ENCODE data around the gene FRYL.
"Not testable (repeated sequence)": the region's sequence is repeated elsewhere in the genome, so short reads cannot be mapped to it uniquely, and the experiment has no call there.

FRYL gene

DNA sequence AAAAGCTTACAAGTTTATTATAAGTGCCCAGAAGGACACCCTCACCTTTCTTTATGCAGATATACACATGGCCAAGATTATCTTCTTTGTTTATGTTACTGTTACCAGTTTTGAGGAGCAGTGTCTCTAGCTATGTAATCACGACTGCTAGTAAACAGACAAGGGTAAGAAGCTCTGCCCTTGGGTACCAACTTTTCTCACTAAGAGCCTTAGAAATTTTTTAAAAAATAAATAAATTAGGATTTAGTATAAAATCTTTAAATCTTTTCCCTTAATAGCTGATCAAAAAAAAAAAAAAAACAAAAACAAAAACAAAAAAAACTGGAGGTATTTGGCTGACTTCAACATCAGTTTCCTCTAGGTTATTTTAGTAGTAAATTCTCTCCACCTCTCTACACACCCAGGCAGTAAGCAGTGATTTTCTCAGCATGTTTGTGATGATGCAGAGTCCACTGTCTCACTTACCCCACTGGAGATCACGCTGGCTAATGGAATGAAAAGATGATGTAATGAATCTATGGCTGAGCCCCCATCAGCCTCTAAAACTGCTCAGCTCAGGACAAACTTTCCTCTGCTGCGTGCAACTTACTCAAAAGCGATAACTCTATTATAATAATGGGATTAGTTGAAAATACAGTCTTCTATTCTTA is 125.9 kb downstream of the FRYL start:
- no peak for DNase-seq (ENCODE audit: low spot score)

DNA sequence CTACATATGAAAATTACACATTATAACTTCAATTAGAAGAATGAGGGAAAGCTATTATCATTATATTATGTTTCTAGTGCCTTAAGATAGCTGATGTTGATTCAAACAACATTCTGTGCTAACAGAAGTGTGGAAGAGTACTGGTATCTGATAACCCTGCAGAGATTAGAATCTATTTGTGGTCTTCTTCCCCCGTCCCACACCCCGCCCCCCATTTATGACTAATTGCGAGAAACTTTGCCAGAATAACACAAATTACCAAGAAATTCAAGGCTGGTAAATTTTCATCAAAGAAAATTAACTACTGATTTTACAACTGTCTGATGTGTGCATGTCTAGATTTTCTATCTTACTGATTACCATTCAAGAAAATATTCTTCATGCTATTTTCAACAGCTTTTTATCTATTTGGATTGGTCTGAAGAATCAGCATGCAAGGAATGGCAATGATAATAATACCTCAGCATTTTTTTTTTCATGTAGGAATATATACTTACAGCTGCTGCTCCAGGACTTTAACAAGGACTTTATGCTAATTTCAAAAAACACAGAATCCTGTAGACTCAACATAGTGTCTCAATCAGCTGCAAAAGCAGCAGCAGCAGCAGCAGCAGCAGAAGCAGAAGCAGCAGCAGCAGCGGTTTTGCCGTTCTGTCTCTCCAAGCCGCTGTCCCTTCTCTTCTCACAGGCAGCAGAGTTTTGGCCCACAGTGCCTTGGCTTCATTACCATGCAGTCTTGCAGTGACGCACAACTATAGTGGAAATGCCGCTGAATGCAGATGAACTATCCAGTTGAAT is 126.7 kb downstream of the FRYL start:
- DNase-seq (ENCODE audit: low spot score) = peak; percentile 82

DNA sequence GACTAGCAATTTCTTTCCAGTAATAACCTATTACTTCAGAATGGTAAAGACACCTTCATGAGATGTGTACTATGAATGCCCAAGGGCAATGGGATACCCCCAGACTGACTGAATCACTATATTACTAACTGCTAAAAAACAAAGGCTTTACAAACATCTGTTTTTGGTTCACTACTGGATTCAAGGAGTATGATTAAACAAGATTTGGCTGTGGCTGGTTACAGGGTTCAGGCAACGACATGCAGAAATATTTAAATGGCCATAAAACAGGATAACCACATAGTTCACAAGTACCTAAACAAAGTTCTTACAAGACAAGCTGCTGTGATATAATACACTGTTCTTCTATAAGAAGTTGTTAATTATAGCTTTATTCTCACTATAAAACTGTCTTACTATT is 128.2 kb downstream of the FRYL start:
- DNase-seq (ENCODE audit: low spot score) = no peak

DNA sequence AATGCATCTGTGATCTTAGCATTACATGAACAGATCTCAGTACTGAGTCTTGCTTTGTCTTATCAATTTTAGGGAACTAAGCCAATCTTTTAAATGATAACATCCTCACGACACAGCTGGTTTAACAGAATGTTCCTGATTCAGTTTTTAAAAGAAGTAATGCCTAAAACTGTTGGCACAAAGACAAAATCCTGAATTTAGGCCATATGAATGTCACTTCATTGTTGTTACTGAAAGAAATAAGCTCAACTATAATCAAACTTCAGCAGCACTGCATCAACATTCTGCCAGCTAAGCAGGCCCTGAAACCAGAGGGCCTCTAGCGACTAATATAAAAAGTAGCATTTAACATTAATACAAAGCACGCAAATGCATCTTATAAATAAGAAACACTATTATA is 130.6 kb downstream of the FRYL start:
- DNase-seq (ENCODE audit: low spot score) = no peak

DNA sequence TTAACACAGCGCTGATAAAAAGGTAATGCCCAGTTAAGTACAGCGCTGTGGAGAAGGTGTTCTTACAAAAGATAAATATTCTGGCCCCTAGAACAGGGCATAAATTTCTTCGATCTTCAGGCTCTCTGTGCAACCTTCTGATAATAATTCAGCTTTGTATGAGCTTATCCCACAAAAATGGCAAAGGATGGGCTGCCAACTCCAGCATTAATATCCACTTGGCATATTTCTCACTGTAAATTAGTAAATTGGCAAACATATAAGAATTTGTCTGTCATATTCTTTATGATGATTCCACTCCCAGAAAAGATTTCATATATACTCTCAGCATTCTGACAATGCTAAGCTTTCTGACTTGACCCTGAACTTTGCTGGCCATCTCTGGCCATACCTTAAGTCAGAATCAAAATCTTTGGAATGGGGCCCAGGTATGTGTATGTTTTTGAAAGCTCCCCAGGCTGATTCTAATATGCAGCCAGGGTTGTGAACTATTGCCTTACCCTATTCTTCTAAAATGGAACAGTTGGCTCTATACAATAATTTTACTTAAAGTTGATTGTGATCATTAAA is 134.8 kb downstream of the FRYL start:
- DNase-seq (ENCODE audit: low spot score) = no peak

DNA sequence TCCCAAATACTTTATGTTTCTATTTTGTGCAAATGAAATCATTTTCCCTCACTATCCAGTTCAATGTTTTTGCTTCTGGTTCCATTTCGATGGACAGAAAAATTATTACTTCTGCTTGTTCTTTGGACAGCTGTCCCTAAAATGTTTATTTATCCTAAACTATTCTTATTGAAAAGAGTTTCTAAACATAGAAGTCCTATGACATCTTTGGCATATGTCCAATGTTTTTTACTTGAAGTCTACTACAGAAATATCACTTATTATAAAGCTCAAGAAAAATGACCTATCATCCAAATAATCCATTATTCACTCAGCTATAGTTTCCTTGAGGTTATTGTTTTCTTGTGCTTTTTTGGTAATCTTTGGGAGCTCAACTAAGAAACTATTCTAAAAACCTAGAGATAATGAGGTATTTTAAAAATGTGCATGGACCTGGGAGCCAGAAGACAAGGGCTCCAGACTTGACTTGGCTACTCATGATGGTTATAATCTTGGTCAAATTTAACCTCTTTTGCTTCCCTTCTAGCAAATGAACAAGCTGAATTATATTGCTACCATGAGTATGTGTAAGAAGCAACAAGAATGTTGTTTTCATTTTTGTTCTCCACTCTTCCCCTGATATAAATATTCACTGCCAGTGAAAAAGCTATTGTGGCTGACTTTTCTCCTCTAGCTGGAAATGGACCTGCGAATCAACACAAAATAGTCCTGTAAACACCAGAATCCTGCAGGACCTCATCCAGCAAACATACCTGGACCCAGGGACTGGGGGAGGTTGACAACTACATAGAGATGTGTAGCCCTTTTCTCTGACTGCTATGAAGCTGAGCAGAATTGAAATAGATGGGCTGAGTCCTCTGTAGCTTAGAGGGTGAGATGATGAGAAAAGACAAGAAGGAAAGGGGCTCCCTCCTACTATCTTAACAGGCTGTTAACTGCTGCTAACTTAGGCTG is 137.4 kb downstream of the FRYL start:
- DNase-seq (ENCODE audit: low spot score) = no peak

DNA sequence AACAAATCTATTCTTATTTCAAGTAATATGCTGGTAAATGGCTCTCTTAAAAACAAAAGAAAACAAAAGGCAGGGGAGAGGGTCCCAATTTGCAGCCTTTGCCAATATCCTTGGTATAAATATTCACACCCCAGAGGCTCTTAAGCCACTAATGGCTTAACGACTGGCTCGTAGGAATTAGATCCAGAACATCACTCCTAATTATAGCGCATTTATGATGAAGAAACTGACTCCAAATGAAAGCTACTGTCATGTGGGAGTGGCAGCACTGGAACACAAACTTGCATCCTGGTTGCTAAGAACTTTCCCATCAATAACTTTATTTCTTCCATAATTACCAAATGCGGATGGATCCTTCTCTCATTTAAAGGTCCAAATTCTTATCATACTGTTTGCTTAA is 138.7 kb downstream of the FRYL start:
- DNase-seq (ENCODE audit: low spot score) = no peak

DNA sequence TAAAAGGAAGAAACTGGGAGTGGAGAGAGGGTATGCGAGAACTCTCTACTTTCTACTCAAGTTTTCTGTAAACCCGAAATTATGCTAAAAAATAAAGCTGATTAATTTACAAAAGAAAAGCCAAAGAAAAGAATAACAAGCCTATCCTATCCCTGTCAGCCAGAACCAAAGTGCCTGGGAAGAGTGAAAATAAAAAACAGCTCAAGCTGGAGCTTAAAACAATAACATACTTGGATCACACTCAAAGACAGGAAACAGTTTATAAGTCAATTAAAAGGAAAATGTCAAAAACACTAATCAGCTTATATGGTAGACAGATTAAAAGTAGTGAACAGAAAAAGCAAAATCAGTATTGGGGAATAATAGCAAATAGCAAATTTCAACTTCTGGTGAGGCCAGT is 139.4 kb downstream of the FRYL start:
- no peak for DNase-seq (ENCODE audit: low spot score)

DNA sequence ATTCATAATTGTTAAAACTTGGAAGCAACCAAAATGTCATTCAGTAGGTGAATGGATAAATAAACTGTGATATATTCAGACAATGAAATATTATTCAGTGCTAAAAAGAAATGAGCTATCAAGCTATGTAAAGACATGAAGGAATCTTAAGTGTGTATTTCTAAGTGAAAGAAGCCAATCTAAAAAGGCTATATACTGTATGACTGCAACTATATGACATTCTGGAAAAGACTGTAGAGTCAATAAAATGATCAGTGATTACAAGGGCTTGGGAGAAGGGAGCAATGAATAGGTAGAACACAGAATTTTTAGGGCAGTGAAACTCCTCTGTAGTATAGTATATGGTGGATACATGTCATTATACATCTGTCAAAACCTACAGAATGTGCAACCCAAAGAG is 139.9 kb downstream of the FRYL start:
- DNase-seq (ENCODE audit: low spot score) = no peak

DNA sequence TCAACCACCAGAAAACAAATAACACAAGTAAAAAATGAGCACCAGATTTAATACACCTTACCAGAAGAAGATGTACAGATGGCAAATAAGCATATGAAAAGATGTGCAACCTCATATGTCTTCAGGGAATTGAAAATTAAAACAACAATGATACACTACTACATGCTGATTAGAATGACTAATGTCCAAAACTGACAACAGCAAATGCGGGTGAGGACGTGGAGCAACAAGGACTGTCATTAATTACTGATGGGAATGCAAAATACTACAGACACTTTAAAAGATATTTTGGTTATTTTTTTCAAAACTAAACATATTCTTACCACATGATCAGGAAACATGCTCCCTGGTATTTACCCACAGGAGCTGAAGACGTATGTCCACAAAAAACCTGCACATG is 140.3 kb downstream of the FRYL start:
- DNase-seq (ENCODE audit: low spot score) = no peak

DNA sequence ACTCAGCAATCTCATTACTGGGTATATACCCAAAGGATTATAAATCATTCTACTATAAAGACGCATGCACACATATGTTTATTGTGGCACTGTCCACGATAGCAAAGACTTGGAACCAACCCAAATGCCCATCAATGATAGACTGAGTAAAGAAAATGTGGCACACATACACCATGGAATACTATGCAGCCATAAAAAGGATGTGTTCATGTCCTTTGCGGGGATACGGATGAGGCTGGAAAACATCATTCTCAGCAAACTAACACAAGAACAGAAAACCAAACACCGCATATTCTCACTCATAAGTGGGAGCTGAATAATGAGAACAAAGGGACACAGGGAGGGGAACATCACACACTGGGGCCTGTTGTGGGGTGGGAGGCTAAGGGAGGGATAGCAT is 141.5 kb downstream of the FRYL start:
- DNase-seq (ENCODE audit: low spot score) = not testable (repeated sequence)

DNA sequence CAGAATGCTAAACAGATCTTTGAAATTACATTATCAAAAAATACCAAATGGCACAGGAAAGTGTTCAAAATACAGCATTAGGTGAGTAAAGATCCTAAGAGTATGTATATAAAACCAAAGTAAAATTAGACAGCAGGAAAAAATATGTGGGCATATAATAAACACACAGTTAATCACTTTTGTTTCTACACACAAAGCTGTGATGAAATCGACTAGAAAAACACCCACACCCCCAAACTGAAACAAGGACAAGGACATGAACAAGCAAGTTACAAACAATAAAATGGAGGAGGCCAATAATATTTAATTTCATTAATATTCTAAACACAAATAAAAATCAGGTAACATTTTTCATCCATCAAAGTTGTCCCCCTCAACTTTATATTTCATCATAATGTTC is 143.2 kb downstream of the FRYL start:
- DNase-seq (ENCODE audit: low spot score) = no peak

DNA sequence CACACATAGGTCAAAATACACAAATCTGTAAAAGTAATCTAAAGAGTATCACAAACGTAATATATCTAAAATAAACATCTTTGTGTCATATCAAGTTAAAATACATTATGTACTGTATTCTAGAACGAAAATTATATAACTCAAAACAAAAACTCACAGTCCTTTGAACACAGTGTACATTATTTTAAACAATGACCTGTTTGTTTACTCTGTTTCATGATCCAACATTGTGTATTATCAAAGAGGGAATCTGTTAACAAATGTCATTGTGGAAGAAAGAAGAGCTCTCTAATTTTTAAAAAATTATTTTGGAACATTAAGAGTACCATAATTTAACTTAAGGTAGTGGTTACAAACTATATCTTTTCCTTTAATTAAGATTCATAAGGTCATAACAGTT is 144.1 kb downstream of the FRYL start:
- DNase-seq (ENCODE audit: low spot score) = peak; percentile 63

DNA sequence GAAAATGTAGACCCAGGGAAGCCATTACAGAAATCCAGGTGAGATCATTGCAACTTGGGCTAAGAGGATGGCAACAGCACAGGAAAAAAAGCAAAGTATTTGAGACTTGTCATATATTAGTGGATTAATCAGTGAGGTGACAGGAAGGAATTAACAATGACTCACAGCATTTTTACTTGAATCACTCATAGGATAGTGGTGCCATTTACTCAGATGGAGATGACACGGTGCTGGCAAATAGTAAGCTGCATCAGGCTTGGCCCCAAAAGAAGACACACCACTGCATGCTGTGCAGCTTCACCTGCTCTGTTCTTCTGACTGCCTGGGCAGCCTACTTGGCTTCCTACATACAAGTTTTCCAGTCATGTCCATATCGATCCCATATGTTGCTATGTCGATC is 144.8 kb downstream of the FRYL start:
- no peak for DNase-seq (ENCODE audit: low spot score)

DNA sequence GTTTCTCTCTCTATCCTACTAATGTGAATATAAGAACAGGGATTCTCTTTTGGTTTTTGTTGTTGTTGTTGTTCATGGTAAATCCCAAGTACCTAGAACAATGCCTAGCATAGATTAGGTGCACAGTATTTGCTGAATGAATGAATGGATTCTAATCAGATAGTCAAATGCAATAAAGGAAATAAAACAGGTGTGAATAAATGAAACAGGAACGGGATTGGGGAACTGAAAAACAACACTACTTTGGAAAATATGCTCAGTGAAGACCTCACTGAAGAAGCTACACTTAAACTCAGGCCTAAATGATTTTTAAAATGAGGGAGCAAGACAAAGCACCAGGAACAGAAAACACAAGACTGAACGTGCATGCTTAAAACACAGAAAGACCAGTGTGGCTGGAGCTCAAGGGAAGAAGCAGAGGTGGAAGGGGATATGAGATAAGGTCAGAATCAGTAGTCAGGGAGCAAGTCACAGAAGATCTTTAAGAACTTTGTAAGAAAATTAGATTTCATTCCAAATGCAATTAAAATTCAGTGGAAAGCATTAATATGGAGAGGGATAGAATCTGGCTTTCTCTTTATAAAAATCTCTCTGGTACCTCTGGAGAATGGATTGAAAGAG is 145.3 kb downstream of the FRYL start:
- no peak for DNase-seq (ENCODE audit: low spot score)

DNA sequence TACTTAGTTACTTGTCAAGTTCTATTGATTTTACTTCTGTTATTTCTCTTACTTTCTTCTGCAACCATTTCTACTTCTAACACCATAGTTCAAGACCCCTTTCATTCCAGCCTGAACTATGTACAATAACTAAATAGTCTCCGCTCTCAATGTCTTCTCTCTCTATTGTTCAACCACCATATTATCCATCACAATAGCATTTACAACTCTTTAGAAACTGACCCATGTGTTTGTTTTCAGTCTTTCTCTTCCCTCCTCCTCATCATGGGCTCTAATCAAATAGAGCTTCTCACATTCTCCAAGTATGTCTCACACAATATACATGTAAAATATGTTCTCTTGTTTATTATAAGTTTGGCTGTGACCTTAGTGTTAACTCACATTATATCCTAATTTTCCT is 146.4 kb downstream of the FRYL start:
- DNase-seq (ENCODE audit: low spot score) = no peak

DNA sequence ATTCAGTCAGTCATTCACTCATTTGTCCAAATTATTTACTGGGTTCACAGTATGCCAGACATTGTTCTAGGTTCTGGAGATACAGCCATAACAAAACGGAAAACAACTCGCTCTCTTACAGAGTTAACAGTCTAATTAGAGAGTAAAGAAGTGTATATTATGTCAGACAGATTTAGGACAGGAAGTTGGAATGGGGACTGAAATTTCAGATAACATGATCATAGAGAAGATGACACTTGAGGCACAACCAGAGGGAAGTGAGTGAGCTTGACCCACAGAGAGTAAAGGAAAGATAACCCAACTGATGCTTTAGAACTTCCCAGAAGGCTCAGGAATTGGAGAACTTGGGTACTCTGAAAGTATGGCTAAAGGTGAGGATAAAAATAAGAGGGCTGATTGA is 150.6 kb downstream of the FRYL start:
- DNase-seq (ENCODE audit: low spot score) = no peak

DNA sequence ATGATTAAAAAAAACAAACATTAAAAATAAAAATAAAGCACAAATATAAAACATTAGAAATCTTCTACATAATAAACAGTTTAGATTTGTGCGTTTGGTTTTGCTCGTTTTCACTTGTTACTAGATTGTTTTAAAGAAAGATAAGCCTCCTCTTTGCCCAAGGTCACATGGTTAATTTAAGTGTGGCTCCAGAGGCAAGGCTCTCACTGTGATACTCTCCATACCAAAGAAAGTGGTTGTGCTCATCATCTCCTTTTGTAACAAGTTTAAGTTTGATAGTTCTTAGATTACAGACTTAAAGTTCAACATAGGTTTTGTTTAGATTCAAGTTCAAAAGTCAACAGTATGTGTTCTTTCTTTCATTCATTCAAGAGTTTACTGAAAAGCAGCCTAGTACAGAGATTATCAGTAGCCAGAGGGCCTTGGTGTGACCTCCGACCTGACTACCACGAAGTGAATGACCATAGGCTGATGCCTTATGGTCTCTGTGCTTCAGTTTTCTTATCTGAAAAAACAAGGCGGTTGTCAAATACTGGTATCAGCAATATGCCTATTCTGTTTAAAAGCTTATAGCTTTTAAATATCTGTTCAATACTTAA is 156.8 kb downstream of the FRYL start:
- DNase-seq (ENCODE audit: low spot score) = no peak

DNA sequence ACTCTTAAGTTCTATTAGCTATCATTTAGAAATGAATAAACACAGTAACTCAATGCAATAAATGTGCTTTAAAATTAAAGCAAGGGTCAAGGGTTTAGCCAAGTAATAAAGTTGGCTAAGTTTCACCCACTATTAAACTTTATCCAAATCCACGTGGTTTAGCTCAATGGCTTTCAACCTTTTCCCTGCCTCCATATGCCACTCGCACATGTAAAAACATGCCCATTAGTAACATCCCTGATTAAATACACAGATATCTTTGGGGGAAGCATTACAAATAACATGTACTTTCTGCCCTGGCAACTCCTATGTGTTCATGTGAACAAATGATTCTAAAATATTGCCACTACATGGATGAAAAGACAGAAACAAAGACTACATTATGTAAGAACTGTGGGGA is 159.2 kb downstream of the FRYL start:
- DNase-seq (ENCODE audit: low spot score) = no peak

DNA sequence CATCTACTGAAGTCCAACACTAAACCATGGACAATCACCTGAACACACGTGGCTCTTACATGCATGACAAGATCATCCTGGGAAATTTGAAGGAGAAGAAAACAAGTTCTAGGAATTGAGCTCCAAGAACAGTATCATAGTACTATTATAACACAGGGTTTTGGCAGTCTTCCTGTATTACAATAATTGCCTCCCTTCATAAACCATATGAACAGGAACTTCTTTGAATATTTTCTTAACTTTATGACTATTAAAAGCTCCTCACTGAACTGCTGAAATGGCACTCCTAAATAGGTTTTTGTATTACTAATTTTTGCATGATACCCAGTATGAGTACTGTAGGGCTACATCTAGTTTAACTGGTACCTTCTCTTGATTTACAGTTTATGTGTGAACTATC is 160.0 kb downstream of the FRYL start:
- DNase-seq (ENCODE audit: low spot score) = no peak

DNA sequence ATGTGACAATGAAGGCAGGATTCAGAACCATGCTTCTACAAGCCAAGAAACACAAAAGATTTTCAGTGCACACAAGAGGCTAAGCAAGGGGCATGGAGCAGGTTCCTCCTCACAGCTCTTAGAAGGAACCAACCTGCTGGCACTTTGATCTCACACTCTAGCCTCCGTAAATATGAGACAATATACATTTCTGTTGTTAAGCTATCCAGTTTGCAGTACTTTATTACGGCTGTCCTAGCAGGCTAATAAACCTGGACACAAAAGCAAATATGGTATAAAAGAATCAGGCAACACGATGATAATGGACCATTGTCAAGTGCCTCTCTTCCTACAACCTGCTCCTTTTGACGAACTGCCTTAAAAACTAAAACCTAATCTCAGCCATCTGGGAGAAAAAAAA is 175.6 kb downstream of the FRYL start:
- DNase-seq (ENCODE audit: low spot score) = no peak

DNA sequence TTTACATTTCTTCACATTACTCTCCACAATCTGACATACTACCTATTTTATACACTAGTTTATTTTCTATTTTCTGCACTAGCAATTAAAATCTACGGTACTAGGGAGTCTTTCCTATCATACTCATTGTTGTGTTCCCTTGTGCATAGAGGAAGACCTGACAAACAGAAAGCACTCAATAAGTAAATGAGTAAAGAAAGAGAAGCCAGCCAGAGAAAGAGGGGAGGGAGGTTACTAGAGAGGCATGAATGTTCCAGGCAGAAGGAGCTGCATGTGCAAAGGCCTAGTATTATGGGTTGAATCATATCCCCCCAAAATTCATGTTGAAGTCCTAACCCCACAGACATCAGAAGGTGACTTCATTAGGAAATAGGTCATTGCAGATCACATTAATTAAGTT is 176.0 kb downstream of the FRYL start:
- DNase-seq (ENCODE audit: low spot score) = no peak
